ENCODE measurements around the gene HECTD4.

DNA sequence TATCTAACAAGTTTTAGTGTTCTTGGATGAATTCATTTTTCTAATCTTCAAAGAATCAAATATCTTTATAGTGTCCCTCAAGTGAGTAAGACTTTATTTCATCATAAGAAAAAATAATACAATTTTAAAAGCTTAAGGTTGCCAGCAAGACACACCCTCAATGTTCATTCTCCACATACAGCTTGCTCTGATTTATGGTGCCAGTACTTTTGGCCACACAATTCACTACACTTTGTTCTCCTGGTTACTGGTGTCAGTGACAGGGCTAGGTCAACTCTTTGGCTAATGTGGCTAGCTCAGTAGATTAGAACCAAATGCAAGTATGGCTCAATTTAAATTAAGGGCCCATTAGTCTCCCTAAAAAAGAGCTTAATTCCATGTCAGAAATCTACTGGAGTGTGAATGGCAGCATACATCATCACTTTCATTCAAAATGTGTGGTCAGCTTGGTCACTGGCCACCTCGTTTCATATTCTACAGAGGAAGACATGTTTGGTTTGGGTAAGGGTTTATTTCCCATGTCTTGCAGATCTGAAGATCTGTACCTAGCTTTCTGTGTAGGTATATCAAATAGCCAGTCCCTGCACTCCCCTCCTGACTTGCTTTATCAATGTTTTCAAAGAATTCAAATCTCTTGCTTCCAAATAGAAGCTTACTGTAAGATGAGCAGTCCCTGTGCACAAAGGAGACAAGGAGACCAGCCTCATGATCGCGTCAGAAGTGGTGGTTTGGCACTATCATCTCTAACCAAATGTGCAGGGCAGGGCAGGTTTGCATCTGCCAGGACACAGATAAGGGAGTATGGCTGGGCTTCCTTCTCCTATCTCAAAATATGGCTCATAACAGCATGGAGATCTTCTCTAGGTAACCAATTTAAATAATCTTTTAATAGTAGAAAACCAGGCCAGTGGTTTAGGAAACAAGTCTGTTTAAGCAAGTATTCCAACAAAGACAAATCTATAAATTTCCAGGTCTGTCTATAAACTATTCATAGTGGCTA lies 31.3 kb downstream of the HECTD4 start:
- TF ChIP-seq POLR2A (IDR thresholded peaks at IDR 0.05; ENCODE audit: low read length) (peak; percentile 39), GATA1 (IDR thresholded peaks at IDR 0.05; ENCODE audit: low read depth, low read length) (peak; percentile 96)

Data from erythroblast (primary cell).